Pons (tissue), 1 donor: ENCODE data around the gene DENND4B.

Experiments
- DNase-seq: peaks from one replicate; pipeline ENCODE4 v3.0.0-alpha.2; 2016; ENCODE audit warnings: low spot score

Gene DENND4B

DNA sequence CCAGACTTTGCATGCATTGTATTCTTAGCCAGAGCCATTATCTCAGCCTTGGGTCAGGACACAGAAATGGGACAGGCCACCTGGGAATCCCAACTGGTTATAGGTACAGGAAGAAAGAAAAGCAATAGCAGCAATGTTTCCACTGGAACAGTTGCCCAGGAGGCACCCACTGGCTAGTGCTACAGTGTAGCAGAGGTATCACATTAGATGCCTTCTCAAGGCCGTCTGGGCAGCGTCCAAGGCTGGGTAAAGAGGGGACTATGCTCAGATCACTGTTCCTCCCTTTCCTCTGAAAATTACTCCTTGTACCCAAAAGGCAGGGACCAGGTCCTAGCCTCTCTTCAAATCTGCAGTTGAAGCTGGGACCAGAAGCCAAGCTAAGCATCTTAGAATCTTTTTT is 23.8 kb upstream of the DENND4B start:
- no peak for DNase-seq

DNA sequence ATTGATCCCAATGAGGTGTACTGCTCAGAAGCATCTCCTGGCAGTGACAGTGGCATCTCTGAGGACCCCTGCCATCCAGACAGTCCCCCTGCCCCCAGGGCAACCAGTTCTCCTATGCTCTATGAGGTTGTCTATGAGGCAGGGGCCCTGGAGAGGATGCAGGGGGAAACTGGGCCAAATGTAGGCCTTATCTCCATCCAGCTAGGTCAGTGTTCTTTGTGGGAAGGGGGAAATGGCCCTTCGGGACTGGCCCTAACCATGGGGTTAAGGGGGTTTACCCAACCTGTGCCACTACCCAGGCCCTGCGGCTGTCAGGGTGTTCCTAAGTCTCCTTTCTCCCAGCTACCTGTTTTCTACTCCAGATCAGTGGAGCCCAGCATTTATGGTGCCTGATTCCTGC is 22.5 kb upstream of the DENND4B start:
- DNase-seq, result no peak

DNA sequence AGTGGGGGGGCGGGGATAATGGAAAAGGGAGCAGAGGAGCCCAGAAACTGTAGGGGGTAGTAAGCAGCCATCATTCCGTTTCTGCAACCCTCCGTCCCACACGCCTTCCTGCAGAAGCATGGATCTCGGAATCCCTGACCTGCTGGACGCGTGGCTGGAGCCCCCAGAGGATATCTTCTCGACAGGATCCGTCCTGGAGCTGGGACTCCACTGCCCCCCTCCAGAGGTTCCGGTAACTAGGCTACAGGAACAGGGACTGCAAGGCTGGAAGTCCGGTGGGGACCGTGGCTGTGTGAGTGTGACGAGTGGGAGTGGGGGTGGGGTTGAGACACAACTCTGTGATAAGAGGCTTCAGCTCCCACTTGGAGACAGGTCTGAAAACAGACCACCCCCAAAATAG is 21.9 kb upstream of the DENND4B start:
- no peak for DNase-seq

DNA sequence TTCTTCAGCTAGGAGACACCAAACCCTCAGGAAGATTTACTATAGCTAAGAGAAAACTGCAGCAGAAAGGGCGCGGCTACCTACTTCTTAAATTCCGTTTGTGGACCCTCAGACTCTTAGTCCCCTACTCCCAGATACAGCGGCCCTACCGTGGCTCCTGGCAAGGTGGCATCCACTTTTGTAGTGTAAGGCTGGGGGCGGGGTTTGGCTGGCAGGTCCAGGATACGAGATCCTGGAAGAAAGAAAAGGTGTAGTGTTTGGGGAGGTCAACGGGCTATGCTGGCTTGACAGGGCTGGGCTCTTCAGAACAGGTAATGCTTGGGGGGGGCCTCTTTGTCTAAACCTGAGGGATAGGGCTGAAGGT is 21.5 kb upstream of the DENND4B start:
- no peak for DNase-seq

DNA sequence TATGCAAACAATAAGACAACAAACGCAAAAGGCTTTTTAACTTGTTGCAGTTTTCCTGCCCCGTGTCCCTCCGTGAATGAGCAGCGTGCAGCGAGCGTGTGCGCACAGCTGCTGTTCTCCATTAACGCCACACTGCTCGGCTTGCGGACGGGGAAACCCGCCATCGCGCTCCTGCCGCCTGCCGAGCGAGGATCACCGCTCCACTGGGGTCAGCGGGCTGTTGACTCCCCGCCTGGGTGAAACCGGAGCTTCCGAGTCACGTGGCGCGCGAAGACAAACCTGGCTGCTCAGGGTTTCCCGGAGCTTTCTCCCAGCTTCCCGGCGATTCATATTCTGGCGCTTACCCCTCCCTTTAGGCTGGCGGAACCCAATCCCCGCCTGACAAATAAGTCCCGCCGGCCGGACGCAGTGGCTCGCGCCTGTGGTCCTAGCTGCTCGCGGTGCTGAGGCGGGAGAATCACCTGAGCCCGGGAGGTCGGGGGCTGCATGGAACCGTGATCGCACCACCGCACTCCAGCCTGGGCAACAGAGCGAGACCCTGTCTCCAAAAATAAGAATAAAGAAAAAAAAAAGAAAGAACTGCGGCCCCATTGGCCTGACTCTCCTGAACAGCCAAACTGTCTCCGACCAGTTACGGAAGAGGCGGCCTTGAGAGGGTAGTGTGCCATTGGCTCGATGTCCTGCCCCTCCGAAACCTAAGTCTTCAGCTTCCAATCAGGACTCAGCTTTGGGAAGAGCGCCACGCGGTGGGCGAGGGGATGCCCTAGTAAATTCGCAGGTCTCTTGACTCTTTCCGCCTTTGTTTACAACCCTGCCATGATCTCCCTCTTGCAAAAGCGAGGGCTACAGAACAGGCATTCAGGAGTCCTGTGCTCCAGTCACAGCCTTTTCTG is 20.8 kb upstream of the DENND4B start, which contains the start of gene CREB3L4:
Gene CREB3L4, plus strand, starts transcription at position 796 of the 893 bp plus-strand sequence. CDS start 624 bp downstream, outside the sequence.
- peak; percentile 99 for DNase-seq

DNA sequence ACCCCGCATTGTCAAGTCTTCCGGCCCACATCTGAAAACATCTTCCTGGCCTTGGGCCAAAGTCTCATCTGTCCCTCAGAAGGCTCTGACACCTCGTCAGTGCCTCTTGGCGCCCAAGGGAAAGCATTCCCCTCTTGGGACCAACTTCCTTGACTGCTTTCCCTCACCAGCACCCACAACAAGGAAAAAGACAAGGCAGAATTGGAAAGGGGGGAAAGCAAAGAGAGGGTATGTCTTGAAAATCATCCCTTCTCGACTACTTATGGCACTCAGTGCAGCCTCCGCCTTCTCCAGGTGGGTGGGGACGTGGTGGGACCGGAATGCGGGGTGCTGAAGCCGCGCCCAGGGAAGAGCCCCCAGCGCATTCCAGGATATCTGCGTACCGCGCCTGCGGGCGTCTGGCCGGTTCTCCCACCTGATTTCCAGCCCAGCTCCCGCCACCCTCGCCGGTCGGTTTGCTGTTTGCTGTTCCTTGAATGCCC is 17.4 kb upstream of the DENND4B start:
- no peak for DNase-seq

DNA sequence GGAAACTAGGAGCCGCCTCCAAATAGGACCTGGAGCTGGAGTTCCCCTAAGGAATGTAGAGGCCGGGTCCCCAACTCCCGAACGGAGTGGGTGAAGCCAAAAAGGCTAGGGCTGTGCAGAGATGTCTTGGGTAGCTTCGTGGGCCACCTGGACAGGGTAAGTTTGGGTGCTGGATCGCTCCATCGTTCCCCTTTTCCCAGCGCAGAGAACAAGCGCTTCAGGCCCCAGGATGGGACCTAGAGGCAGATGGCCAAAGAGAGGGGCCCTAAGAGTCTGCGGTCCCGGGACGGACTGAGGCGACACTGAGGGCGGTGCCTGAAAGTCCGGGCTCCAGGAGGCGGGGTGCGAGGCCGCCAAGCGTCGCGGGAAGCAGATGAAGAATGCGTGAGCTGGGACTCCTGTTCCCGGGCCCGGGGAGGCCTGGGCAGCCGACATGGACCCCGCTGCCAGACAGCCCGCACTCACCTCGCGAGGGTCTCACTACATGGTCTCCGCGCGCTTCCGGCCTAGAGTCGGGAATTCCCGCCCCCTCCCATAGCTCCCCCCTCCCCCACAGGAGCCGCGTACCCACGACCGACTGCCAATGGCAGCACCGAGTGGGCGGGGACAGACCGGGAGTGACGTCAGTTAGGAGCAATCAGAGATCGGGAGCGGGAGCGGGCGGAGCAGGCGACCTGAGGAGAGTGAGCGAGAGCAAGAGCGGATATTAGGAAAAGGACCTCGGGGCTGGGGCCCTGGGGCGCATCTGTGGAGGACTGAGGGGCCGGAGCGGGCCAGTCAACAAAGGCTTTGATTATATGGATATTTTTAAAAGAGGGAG is 16.7 kb upstream of the DENND4B start, which contains the start of gene SLC39A1:
Gene SLC39A1, minus strand, starts transcription at position 508 of the 820 bp plus-strand sequence. CDS start 822 bp downstream, outside the sequence.
- peak; percentile 98 for DNase-seq

DNA sequence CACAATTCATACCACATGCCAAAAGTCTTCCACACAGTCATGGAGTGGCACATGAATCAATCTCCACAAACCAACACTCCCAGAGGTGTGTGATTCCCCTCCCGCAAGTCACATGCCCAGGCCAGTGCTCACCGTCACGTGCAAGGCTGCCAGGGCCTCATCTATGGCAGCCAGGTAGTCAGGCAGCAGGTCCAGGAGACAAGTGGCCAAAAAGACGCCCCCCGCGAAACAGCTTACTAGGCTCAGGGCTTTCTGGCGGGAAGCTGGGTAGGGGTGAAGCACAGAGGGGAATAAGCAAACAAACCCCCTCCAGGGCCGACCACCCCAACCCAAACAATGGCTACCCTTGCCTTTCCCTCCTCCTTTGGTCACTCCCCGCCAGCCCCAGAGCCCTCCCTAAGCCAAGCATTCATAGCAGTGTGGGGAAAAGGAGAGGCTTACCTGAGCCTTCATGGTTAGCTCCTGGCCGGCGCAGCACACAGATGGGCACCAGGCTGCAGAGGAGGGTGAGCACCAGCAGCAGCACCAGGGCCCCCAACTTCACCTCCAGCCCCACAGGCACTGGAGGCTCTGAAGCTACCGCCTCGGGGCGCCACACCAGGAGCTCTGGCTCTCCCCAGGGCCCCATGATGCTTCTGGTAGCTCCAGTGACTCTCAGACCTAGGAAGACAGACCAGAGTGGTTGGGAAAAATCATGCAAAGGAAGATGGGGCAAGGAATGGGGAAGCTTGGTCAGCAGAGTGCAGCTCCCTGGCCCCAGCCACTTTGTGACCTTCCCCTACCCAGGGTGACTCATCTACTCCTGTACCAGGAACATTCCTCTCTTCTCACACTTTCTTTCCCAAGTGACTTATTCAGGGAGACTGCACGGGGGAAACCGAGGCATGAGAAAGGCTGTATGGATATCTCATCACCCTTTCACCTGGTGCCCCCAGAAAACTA is 15.8 kb upstream of the DENND4B start:
- DNase-seq, result peak; percentile 37

DNA sequence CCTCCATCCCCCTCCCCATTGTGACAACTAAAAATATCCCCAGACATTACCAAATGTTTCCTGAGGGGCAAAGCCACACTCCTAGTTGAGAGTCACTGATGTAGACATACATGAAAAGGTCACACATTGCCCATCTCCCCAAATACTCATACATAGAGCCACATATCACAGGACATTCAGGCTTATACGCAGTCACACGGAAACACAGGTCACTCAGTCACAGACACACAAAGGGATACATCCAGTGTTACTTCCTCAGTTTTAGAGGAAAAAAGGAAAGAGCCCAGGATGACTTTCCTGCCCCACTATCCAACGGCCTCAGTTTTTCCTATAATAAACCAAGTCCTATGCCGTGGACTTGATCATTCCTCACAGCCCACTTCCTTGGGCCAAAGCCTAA is 14.9 kb upstream of the DENND4B start:
- DNase-seq, result no peak

DNA sequence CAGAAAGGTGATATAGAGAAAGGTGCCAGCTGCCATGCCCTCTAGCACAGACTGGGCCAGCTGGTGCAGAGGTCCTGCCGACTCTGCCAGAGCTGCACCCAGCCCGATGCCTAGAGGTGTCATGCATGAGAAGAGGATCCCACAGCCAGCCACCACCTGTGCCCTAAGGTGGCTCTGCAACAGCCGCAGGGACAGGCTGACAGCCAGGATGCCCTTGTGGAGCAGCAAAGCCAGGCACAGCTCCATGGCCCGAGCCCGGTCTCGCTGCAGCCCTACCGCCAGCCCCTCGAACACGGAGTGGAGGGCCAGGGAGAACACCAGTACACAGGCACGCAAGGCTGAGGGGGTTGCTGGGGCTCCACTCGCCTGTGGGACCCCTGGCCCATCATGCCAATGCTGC is 13.7 kb upstream of the DENND4B start:
- no peak for DNase-seq

DNA sequence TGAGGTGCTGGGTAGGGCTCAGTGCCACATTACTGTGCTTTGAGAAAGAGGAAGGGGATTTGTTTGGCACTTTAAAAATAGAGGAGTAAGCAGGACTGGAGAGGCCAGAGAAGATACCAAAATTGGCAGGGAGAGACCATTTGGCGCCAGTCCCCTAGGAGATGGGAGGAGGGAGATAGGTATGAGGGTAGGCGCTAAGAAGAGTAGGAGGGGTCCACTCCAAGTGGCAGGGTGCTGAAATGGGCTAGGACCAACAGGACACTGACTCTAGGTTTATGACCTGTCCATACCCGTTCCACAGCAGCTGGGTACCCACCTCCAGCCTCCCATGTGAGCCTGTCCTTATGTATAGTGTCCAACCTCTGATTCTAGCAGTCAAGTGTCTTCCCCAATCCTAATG is 12.9 kb upstream of the DENND4B start:
- peak; percentile 39 for DNase-seq

DNA sequence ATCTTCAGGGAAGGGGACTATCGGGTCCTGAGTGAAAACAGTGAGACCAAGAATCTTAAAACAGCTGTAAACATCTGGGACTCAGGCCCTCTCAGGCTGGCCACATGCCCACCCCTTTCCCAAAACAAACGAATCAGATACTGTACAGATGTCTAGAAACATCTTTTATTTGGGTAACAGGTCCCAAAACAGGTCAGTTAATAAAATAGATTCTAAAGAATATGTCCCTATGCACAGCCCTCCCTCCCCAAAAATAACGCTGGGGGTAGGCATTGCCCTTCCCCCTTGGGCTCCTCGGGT is 12.4 kb upstream of the DENND4B start:
- no peak for DNase-seq

DNA sequence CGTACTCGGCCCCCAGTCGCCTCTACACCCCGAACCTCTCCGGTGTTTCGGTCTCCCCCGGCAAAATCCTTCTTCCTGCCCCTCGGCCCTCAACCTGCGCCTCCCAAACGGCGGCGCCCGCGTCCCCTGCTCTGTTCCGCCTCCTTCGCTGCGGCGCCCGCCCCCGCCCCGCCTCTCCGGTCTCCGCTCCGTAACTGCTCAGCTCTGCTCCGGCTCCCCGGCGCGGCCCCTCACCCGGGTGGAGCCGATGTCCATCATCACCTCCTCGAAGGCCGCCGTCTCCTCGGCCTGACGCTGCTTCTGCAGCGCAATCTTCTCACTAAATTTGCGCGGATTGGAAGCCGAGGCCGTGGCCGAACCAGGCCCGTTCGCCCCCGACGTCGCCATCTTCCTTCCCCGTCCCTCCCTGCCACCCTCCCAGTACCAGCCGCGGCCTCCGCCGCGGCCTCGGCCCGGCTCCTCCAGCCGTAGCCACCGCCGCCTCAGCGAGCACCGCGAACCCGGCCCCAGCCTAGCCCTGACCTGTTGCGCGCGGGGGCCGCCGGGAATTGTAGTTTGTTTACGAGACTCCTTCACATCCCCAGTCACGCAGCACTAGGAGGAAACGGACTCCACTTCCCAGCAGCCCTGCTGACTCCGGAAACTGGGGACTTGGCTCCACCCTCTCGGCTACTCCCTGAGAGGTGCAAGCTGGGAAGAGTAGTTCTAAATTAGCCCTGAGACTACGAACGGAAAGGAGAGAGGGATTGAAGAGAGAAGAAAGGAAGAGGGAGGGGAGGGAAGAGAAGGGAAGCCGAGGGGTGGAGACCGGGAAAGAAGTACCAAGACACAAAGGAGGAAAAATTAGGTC is 11.8 kb upstream of the DENND4B start, which contains the start of gene CRTC2:
Gene CRTC2, minus strand, starts transcription at position 502 of the 850 bp plus-strand sequence. Its CDS starts 115 bp downstream, at position 387.
- peak; percentile 99 for DNase-seq

DNA sequence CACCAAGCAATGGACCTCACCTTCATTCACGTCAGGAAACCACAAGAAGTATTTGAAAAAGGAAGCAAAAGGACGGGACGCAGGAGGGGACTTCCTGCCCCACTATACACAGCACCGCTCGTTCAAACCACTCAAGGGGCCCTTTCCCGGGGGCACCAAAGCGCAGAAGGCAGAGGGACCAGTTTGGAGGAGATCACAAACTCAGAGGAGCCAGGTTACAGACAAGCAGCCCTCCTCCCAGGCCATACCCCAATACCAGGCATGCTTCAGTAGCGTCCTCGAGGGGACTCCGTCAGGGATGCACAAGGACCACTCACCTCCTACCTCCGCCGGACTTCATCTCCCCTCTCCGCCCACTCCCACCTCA is 11.2 kb upstream of the DENND4B start:
- no peak for DNase-seq

DNA sequence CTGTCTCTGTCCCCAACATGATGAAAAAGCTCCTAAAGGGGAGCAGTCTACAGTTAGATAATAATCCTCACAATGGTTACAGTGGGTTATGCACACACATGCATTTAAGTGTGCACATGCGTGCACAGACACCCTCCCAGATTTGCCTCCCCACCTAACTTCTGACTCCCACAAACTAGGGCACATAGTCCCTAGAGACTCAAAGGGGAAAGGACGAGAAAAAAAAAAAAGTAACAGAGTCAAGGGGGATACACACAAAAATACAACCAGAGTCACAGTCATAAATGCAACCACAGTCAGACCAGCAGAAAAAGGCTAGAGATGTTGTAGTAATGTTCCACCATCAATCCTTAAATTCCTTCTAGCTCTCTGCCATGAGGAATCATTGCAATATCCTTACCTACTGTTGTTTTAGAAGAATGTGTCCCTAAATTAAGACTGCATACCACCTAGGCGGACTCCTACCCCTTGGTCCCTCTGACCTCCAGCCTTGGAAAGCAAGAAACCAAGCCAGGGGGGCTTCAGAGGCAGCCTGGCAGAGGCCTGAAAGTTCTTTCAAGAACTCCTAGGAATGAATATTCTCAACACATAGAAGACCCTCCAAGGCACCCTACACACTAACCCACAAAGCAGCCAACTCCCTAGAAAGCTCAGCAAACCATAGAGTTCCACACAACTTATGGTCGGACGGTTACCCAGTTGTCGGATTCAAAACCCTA is 10.6 kb upstream of the DENND4B start:
- DNase-seq, result no peak

DNA sequence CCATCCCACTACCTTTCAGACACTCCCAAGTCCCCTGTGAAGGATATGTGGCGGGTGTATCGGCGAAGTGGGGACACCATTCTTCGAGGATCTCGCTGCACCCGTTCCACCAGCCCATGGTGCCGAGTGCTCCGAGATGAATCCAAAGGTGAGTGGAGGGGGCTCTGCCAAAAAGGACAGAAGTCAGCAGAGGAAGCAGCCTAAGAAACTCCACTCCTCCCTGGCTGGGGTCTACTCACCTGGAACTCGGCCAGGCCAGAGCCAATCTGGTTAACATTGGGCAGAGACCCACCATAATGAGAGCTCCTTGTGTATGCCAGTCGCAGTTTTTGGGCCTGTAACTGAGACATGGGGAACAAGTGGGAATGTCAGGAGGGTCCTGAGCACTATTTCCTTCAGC is 8.3 kb upstream of the DENND4B start:
- no peak for DNase-seq

DNA sequence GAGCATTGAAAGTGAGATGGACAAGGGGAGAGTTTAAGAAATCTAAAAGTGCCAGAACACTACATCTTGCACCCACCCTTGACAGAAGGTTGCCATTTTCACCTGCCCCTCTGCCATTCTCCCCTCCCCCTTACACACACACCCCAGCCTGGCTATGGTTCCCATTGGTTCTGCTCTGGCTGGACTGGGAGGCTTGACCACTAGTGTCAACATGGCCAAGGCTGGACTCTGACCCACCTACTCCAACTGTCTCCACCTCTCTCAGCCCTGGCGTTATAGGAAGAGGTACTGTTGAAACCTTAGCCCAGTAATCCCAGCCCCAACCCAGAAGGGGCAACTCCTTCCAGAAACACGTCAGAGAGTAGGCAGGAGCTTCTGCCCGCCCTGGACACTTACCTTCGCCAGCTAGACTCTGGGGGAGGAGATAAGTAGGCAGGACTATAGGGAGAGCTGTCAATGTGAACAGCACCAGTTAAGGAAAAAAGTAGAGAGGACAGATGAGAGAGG is 7.4 kb upstream of the DENND4B start:
- DNase-seq, result no peak

DNA sequence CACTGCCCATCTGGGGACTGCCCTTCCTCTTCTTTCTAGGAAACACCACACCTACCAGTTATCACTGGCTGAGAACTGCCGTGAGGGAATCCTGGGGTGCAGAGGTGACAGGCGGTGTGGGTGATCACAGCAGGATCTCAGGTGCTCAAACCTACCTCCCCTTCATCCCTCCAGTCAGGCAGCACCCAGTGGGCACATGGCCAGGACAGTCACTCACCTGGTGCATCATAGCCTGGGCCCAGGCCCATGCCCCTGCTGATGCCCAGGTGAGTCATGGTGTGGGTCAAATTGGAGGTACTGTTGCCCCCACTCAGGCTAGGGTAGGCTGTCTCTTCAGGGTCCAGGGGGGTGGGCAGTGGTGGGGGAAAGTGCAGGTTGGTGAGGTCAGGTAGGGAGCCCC is 5.3 kb upstream of the DENND4B start:
- no peak for DNase-seq

DNA sequence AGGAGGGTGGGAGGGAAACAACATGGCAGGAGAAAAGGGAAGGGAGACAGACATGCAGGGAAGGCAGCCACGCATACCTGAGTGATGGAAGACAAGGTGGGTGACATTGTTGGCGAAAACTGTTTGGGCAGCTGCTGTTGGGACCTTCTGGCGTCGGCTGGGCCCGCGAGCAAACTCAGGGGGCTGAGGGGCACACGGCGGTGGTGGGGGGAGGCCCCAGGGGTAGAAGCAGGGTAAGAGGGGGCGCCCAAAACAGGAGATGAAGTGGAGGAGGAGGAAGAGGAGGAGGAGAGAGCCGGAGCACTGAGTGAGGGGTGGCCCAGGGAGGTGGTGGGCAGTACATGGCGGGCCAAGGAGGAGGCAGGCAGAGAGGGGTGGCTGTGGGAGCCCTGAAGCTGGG is 4.7 kb upstream of the DENND4B start:
- DNase-seq, result no peak
